Measurements from ENCODE around the gene GPR137C.
A peak's percentile ranks its signal among the peaks of the same experiment; 100 is the strongest.

GPR137C gene

DNA sequence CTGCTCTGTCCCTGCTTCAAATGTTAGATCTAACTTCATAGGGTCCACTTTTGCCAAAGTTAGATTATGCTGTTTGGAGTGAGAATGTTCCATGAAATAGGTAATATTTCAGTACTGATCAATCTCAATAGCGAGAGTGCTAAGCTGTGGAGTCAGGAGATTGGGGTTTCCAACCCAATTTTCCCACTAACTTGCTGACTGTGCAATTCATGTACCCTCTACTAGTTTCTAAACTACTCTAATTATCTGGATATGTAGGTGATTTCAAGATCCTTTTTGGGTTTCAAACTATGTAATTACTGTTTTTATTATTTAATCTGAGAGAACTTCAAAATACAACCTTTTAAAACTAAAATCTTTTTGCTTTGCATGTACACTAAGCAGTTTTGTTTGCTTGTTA lies 45.9 kb downstream of the GPR137C start:
- peaks cover 8% of the 10 kb centered on the region for H3K9me3 Mint-ChIP-seq
- H3K4me3 Mint-ChIP-seq: no peak overlapping the region
- H3K27me3 Mint-ChIP-seq: peaks cover 6% of the 10 kb centered on the region
- no peak overlapping the region for H3K27ac Mint-ChIP-seq
- DNase-seq (ENCODE audit: low spot score in 2 of 2) (no peak), ATAC-seq (ENCODE audit: low read depth) (no peak)
- H3K4me1 Mint-ChIP-seq: peaks cover 4% of the 10 kb centered on the region
- H3K36me3 Mint-ChIP-seq: peaks cover 4% of the 10 kb centered on the region

DNA sequence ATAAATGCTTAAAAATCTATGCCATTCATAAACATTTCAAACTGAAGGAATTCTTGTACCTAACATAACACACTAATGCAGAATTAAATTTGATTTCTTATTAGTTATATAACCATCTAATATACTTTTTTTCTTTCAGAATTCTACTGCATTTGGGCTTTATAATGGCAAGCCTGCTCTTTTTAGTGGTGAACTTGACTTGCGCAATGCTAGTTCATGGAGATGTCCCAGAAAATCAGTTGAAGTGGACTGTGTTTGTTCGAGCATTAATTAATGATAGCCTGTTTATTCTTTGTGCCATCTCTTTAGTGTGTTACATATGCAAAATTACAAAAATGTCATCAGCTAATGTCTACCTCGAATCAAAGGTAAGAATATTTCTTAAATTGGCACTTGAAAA lies 47.3 kb downstream of the GPR137C start:
- DNase-seq (ENCODE audit: low spot score in 2 of 2): no peak
- Mint-ChIP-seq H3K36me3 (peaks cover 4% of the 10 kb centered on the region), H3K27me3 (peaks cover 3% of the 10 kb centered on the region), H3K4me1 (peaks cover 4% of the 10 kb centered on the region), H3K27ac (no peak overlapping the region), H3K4me3 (no peak overlapping the region), H3K9me3 (peaks cover 8% of the 10 kb centered on the region)
- ATAC-seq (ENCODE audit: low read depth): no peak

DNA sequence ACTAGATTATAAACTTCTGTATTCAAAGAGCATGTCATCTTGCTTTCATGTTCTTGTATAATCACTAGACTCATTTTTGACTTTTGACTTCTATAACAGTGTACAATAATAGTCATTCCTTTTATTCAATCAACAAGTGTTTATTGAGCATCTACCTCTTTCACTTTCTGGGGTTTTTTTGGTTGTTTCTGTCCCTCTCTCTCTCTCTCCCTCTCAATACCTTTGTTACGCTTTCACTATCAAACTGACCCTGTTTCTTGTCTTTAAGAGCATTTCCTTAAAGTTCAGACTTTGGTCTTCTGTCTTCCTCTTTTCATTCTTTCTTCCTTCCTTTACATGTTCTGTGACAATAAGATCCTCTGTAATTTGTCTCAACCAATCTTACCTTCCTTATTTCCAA lies 49.5 kb downstream of the GPR137C start:
- DNase-seq (ENCODE audit: low spot score in 2 of 2) (no peak), ATAC-seq (ENCODE audit: low read depth) (peak; percentile 41)
- H3K4me1 Mint-ChIP-seq: peaks cover 4% of the 10 kb centered on the region
- no peak overlapping the region for H3K27ac Mint-ChIP-seq
- no peaks in the 10 kb centered on the region for H3K36me3 Mint-ChIP-seq
- H3K4me3 Mint-ChIP-seq: no peak overlapping the region
- peaks cover 6% of the 10 kb centered on the region for H3K9me3 Mint-ChIP-seq
- peaks cover 1% of the 10 kb centered on the region for H3K27me3 Mint-ChIP-seq

DNA sequence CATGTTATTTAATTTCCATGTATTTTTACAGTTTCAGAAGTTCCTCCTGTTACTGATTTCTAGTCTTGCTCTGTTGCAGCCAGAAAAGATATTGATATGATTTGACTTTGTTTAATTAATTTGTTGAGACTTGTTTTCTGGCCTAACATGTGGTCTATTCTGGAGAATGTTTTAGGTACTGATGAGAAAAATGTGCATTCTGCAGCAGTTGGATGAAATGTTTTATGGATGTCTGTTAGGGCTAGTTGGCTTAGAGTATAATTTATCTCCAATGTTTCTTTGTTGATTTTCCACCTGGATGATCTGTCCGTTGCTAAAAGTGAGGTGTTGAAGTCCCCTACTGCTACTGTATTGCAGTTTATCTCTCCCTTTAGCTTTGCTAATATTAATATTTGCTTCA lies 54.4 kb downstream of the GPR137C start:
- no peak overlapping the region for H3K27ac Mint-ChIP-seq
- peaks cover 4% of the 10 kb centered on the region for H3K4me1 Mint-ChIP-seq
- ATAC-seq (ENCODE audit: low read depth) (no peak), DNase-seq (ENCODE audit: low spot score in 2 of 2) (no peak)
- H3K27me3 Mint-ChIP-seq: peaks cover 3% of the 10 kb centered on the region
- H3K36me3 Mint-ChIP-seq: no peaks in the 10 kb centered on the region
- peaks cover 6% of the 10 kb centered on the region for H3K9me3 Mint-ChIP-seq
- H3K4me3 Mint-ChIP-seq: no peak overlapping the region

DNA sequence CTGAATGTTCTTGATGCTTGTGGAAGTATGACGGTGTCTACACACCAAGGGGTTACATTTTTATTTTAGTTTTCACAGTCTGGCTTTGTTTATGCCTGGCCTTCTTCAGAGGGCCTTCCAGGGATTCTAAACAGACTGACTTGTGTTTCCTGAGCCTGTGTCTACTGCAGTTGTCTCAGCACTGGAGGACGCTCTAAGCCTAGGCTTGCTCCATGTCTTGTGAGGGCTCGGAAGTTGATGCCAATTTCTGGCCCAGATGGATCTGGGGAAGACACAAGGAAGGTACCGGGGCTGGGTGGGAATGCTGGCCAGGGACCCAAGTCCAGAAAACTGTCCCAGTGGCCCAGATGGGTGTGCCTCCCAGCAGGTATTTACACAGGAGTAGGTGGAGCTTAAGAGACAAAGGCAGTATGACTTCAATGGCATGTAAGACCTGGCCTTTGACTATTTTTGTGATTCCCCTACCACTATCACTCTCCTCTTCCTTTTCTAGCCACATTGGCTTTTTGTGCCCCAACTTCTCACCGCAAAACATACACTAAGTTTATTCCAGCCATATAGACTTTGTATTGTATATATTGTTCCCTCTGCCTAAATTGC lies 56.9 kb downstream of the GPR137C start:
- Mint-ChIP-seq H3K27me3 (peaks cover 4% of the 10 kb centered on the region), H3K4me1 (no peaks in the 10 kb centered on the region), H3K27ac (no peak overlapping the region), H3K36me3 (no peaks in the 10 kb centered on the region), H3K4me3 (no peak overlapping the region), H3K9me3 (peaks cover 2% of the 10 kb centered on the region)
- ATAC-seq (ENCODE audit: low read depth) (no peak), DNase-seq (ENCODE audit: low spot score in 2 of 2) (no peak)

DNA sequence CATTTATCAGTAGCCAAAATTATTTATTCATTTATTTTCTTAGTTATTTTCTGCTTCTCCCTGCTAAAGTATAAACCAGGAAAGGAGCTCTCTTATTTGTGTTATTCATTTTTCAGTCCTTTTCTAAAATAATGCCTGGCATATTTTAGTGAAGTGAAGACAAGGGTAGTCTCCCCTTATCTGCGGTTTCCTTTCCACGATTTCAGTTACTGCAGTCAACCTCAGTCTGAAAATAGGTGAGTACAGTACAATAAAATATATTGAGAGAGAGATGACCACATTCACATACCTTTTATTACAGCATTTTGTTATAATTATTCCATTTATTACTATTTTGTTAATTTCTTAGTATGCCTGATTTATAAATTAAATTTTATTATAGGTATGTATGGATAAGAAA lies 57.6 kb downstream of the GPR137C start:
- peaks cover 4% of the 10 kb centered on the region for H3K27me3 Mint-ChIP-seq

DNA sequence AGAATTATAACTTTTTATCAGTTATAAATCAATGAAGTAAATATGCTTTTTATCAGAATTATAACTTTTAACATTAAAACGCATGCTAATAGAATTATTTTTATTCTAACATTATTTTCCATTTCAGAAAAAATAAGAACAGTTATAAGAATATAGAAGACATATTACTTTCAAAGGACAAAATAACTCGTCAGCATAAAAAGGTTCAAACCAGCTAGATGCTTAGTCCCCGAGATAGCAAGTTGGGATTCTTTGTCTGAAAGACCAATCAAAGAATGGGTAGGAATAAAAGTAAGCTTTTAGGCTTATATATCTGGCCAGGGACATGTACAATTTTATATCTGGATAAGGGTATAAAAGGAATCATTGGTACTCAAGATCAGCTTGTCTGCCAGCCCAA lies 66.0 kb downstream of the GPR137C start:
- no peaks in the 10 kb centered on the region for H3K9me3 Mint-ChIP-seq
- H3K27me3 Mint-ChIP-seq: no peaks in the 10 kb centered on the region
- DNase-seq (ENCODE audit: low spot score in 2 of 2): no peak
- no peak overlapping the region for H3K27ac Mint-ChIP-seq
- no peak for ATAC-seq (ENCODE audit: low read depth)
- no peaks in the 10 kb centered on the region for H3K4me1 Mint-ChIP-seq
- no peak overlapping the region for H3K4me3 Mint-ChIP-seq
- H3K36me3 Mint-ChIP-seq: no peaks in the 10 kb centered on the region

More for the DNA sequence above, 57.6 kb downstream of the GPR137C start:
- DNase-seq (ENCODE audit: low spot score in 2 of 2) (no peak), ATAC-seq (ENCODE audit: low read depth) (no peak)
- Mint-ChIP-seq H3K36me3 (no peaks in the 10 kb centered on the region), H3K9me3 (peaks cover under 1% of the 10 kb centered on the region), H3K27ac (no peak overlapping the region), H3K4me3 (no peak overlapping the region), H3K4me1 (no peaks in the 10 kb centered on the region)

DNA sequence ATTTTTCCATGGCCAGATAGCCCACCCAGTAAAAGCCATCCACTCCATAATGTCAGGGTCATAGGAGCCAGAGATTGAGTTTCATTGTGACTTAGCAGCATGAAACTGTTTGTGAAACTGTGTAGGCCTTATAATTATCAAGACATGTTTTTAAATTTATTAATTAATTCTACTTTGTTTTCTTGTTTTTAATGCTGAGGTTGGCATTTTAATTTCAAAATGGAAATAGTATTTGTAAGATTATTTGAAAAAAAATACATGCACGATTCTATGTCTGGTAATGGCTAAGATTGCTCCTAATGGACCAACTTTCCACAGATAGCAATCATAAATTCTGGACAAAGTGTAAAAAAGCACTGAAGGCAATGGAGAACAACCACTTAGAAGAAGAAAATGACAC lies 67.1 kb downstream of the GPR137C start:
- H3K27ac Mint-ChIP-seq: no peak overlapping the region
- no peaks in the 10 kb centered on the region for H3K9me3 Mint-ChIP-seq
- no peaks in the 10 kb centered on the region for H3K4me1 Mint-ChIP-seq
- H3K36me3 Mint-ChIP-seq: no peaks in the 10 kb centered on the region
- DNase-seq (ENCODE audit: low spot score in 2 of 2): no peak
- H3K27me3 Mint-ChIP-seq: no peaks in the 10 kb centered on the region
- ATAC-seq (ENCODE audit: low read depth): no peak
- H3K4me3 Mint-ChIP-seq: no peak overlapping the region

DNA sequence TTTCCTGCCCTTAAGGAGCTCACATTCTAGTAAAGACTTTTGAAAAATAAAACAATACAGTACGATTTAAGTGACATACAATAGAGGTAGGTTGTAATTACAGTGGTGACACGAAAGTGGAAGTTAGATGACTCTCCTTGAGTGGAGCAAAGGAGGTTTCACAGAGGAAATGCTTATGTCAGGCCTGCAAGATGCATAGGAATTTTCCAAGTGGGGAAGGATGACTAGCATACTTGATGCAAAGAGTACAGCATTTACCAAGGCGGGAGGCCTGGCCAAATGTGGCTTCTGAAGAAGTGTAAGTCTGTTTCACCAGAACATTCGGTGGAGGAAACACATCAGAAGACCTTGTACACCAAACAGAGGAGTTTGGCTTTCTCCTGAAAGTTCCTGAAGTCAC lies 87.5 kb downstream of the GPR137C start:
- ATAC-seq (ENCODE audit: low read depth) (no peak), DNase-seq (ENCODE audit: low spot score in 2 of 2) (no peak)
- Mint-ChIP-seq H3K9me3 (peaks cover 7% of the 10 kb centered on the region), H3K27ac (no peak overlapping the region), H3K4me3 (no peak overlapping the region), H3K27me3 (no peaks in the 10 kb centered on the region), H3K4me1 (no peaks in the 10 kb centered on the region), H3K36me3 (peaks cover 25% of the 10 kb centered on the region)

DNA sequence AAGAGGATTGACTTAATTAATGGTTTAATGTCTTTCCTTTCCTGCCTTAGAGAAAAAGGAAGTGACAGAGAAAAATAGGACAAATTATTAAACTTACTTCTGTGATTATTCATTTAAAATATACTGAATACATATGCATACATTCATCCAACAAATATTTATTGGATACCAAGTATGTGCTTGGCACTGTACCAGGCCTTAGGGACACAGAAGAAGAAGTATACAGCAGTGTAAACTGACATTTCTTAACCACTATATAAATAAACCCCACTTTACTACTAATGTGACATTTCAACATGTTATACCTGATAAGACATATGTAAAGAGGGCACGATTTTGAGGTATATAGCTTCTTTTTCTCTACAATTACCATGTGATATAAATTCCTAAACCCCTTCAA lies 89.1 kb downstream of the GPR137C start:
- Mint-ChIP-seq H3K9me3 (peaks cover 7% of the 10 kb centered on the region), H3K4me3 (no peak overlapping the region), H3K27ac (no peak overlapping the region), H3K36me3 (peaks cover 33% of the 10 kb centered on the region), H3K4me1 (no peaks in the 10 kb centered on the region), H3K27me3 (no peaks in the 10 kb centered on the region)
- ATAC-seq (ENCODE audit: low read depth): no peak
- no peak for DNase-seq (ENCODE audit: low spot score in 2 of 2)

DNA sequence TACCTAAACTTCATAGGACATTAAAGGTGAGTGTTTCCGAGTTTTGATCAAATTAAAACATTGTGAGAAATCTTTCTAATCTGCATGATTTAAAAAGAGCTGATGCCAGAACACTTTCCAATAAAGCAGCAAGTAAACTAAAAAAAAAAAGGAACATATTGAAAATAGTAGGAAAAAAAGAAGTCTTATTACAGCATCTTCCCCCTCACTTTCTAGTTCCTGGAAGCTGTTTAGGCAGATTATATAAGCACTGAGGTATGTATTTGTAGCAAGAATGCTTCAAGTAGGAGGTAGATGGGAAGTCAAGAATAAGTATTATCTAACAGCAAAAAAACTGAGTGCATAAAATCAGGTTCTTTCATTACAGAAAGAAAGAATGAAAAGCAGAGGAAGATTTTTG lies 96.9 kb downstream of the GPR137C start:
- ATAC-seq (ENCODE audit: low read depth) (no peak), DNase-seq (ENCODE audit: low spot score in 2 of 2) (no peak)
- Mint-ChIP-seq H3K4me3 (no peak overlapping the region), H3K4me1 (no peaks in the 10 kb centered on the region), H3K9me3 (no peaks in the 10 kb centered on the region), H3K27ac (no peak overlapping the region), H3K36me3 (peaks cover 22% of the 10 kb centered on the region), H3K27me3 (no peaks in the 10 kb centered on the region)

DNA sequence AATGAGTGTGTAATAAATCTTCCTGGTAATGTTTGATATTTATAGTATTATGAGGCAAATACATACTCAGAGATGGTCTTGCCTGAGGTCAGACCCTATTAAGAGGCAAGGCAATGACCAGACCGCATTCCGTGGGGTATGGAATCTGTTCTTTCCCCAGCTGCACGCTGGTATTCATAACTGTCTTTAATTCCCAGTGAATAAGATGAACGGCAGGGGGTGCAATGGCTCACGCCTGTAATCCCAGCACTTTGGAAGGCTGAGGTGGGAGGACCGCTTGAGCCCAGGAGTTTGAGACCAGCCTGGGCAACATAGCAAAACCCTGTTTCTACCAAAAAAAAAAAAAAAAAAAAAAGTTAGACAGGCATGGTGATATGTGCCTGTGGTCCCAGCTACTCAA lies 98.1 kb downstream of the GPR137C start:
- Mint-ChIP-seq H3K9me3 (no peaks in the 10 kb centered on the region), H3K4me1 (no peaks in the 10 kb centered on the region)

DNA sequence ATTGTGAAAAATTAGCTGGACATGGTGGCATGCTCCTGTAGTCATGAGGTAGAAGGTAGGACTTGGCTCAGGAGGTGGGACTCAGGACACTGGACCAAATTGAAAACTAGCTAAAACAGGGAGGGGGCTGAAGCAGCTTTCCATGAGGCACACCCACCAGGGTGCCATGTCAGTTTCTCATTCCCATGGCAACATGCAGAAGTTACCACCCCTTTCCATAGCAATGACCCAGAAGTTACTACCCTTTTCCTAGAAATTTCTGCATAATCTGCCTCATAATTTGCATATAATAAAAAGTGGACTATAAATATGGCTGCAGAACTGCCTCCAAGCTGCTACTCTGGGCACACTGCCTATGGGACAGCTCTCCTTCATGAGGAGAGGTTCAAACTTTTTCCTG lies 104.3 kb downstream of the GPR137C start:
- Mint-ChIP-seq H3K4me3 (no peak overlapping the region), H3K9me3 (no peaks in the 10 kb centered on the region), H3K36me3 (peaks cover 8% of the 10 kb centered on the region), H3K4me1 (no peaks in the 10 kb centered on the region), H3K27ac (no peak overlapping the region), H3K27me3 (no peaks in the 10 kb centered on the region)
- DNase-seq (ENCODE audit: low spot score in 2 of 2): no peak
- no peak for ATAC-seq (ENCODE audit: low read depth)

More for the DNA sequence above, 98.1 kb downstream of the GPR137C start:
- no peak for ATAC-seq (ENCODE audit: low read depth)
- Mint-ChIP-seq H3K27ac (no peak overlapping the region), H3K36me3 (peaks cover 25% of the 10 kb centered on the region), H3K27me3 (no peaks in the 10 kb centered on the region), H3K4me3 (no peak overlapping the region)
- no peak for DNase-seq (ENCODE audit: low spot score in 2 of 2)

DNA sequence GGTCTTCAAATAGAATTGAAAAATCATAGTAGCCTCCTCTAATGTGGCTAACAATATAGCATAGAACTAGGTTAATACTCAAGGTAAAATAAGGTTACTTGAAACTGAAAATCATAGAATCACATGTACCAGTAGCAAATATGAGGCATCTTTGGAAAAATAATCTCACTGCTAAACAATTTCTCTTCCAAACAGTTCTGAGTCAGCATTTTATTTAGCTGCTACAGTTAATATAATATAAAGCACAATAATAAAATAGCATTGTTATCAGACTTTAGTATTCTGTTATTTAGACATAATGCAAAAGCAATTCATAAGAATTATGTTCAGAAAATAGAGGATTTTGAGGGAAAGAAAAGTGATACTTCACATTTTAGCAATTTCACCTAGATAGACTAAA lies 107.7 kb downstream of the GPR137C start:
- no peak overlapping the region for H3K27ac Mint-ChIP-seq
- H3K9me3 Mint-ChIP-seq: no peaks in the 10 kb centered on the region
- H3K36me3 Mint-ChIP-seq: peaks cover 5% of the 10 kb centered on the region

DNA sequence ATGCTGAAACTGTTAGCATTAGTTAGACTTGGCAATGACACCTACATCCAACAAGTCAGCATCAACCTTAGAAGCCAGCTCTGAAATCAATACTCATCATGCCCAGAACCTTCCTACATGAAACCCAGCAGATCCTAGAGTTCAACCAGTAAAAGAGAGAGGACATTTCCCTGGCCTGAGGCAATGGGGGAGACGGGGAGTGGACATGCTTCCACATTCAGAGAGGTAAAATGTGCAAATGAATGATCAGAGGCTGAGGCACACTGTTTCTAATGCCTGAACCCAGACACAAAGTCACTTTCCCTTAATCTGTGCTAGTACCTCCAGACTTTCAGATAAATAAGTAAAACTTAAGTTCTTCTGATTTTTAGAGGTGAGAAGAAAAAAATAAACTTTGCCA lies 108.2 kb downstream of the GPR137C start:
- peaks cover 9% of the 10 kb centered on the region for H3K36me3 Mint-ChIP-seq

More for the DNA sequence above, 107.7 kb downstream of the GPR137C start:
- ATAC-seq (ENCODE audit: low read depth): no peak
- Mint-ChIP-seq H3K4me3 (no peak overlapping the region), H3K4me1 (no peaks in the 10 kb centered on the region), H3K27me3 (no peaks in the 10 kb centered on the region)
- no peak for DNase-seq (ENCODE audit: low spot score in 2 of 2)

More for the DNA sequence above, 108.2 kb downstream of the GPR137C start:
- no peaks in the 10 kb centered on the region for H3K27me3 Mint-ChIP-seq
- no peaks in the 10 kb centered on the region for H3K4me1 Mint-ChIP-seq
- no peaks in the 10 kb centered on the region for H3K9me3 Mint-ChIP-seq
- DNase-seq (ENCODE audit: low spot score in 2 of 2): no peak
- ATAC-seq (ENCODE audit: low read depth): no peak
- no peak overlapping the region for H3K27ac Mint-ChIP-seq
- no peak overlapping the region for H3K4me3 Mint-ChIP-seq
